ENCODE measurements around the gene HOMER3. TPM values are rescaled to one million over a fixed set of nuclear protein-coding genes. Genes with fewer than 3 reads are reported as not detected.
"Not testable (repeated sequence)": the region's sequence is repeated elsewhere in the genome, so short reads cannot be mapped to it uniquely, and the experiment has no call there.

HOMER3 gene
- total RNA-seq, 2 experiments from 2014 or later: not detected

- intact Hi-C loops (cut with micrococcal nuclease): no loop called here
- H3K4me1 Mint-ChIP-seq (ENCODE audit: low read depth): no peaks in the 10 kb centered on the region
- no peak for DNase-seq
- CTCF ChIA-PET: no interaction called here
- no peak overlapping the region for H3K4me3 Mint-ChIP-seq
- no peaks in the 10 kb centered on the region for H3K9me3 Mint-ChIP-seq
- H3K27me3 Mint-ChIP-seq (ENCODE audit: low read depth): no peaks in the 10 kb centered on the region
- H3K36me3 Mint-ChIP-seq (ENCODE audit: low read depth): peaks cover 10% of the 10 kb centered on the region
- no peak overlapping the region for H3K27ac Mint-ChIP-seq
Observed at GRCh38 chr19:18903156-18904037, 37.6 kb downstream of the HOMER3 start.

GRCh38 chr19:18902519-18902918, 38.5 kb downstream of the HOMER3 start:
- peaks cover 10% of the 10 kb centered on the region for H3K36me3 Mint-ChIP-seq (ENCODE audit: low read depth)
- intact Hi-C loops (cut with micrococcal nuclease); CTCF ChIA-PET; H3K4me1 Mint-ChIP-seq (ENCODE audit: low read depth); H3K27ac Mint-ChIP-seq; H3K9me3 Mint-ChIP-seq; H3K27me3 Mint-ChIP-seq (ENCODE audit: low read depth); DNase-seq; H3K4me3 Mint-ChIP-seq: not testable (repeated sequence)

GRCh38 chr19:18901491-18901890, 39.5 kb downstream of the HOMER3 start:
- Mint-ChIP-seq H3K27ac (no peak overlapping the region), H3K36me3 (ENCODE audit: low read depth) (peaks cover 11% of the 10 kb centered on the region), H3K27me3 (ENCODE audit: low read depth) (peaks cover 9% of the 10 kb centered on the region), H3K9me3 (no peaks in the 10 kb centered on the region), H3K4me1 (ENCODE audit: low read depth) (peaks cover under 1% of the 10 kb centered on the region), H3K4me3 (no peak overlapping the region)
- DNase-seq: no peak
- intact Hi-C loops (cut with micrococcal nuclease): no loop called here
- CTCF ChIA-PET: no interaction called here

GRCh38 chr19:18900700-18901481, 40.1 kb downstream of the HOMER3 start:
- Mint-ChIP-seq H3K27ac (no peak overlapping the region), H3K27me3 (ENCODE audit: low read depth) (peaks cover 11% of the 10 kb centered on the region), H3K36me3 (ENCODE audit: low read depth) (peaks cover 10% of the 10 kb centered on the region), H3K4me1 (ENCODE audit: low read depth) (peaks cover 2% of the 10 kb centered on the region), H3K9me3 (no peaks in the 10 kb centered on the region), H3K4me3 (no peak overlapping the region)
- DNase-seq: no peak
- CTCF ChIA-PET: no interaction called here
- intact Hi-C loops (cut with micrococcal nuclease): no loop called here

- intact Hi-C loops (cut with micrococcal nuclease): no loop called here
- CTCF ChIA-PET: no interaction called here
- Mint-ChIP-seq H3K4me1 (ENCODE audit: low read depth) (peaks cover 5% of the 10 kb centered on the region), H3K36me3 (ENCODE audit: low read depth) (peaks cover 10% of the 10 kb centered on the region), H3K27ac (no peak overlapping the region), H3K9me3 (no peaks in the 10 kb centered on the region), H3K4me3 (no peak overlapping the region), H3K27me3 (ENCODE audit: low read depth) (peaks cover 16% of the 10 kb centered on the region)
- DNase-seq: no peak
Observed at GRCh38 chr19:18899624-18900560, 41.1 kb downstream of the HOMER3 start.

- Mint-ChIP-seq H3K27ac (no peak overlapping the region), H3K4me1 (ENCODE audit: low read depth) (peaks cover 5% of the 10 kb centered on the region), H3K36me3 (ENCODE audit: low read depth) (peaks cover 10% of the 10 kb centered on the region), H3K4me3 (no peak overlapping the region), H3K27me3 (ENCODE audit: low read depth) (peaks cover 22% of the 10 kb centered on the region), H3K9me3 (no peaks in the 10 kb centered on the region)
- no peak for DNase-seq
- CTCF ChIA-PET: interaction anchor here (0.6 kb wide), 1 partner anchor 104 kb away, joined by 3 read pairs; no protein-coding TSS in a partner anchor
- intact Hi-C loops (cut with micrococcal nuclease): no loop called here
Observed at GRCh38 chr19:18898607-18899408, 42.2 kb downstream of the HOMER3 start.

GRCh38 chr19:18898081-18898606, 42.9 kb downstream of the HOMER3 start:
- no peak overlapping the region for H3K4me3 Mint-ChIP-seq
- no peaks in the 10 kb centered on the region for H3K9me3 Mint-ChIP-seq
- H3K27ac Mint-ChIP-seq: no peak overlapping the region
- peaks cover 5% of the 10 kb centered on the region for H3K4me1 Mint-ChIP-seq (ENCODE audit: low read depth)
- CTCF ChIA-PET: no interaction called here
- DNase-seq: no peak
- peaks cover 25% of the 10 kb centered on the region for H3K27me3 Mint-ChIP-seq (ENCODE audit: low read depth)
- peaks cover 10% of the 10 kb centered on the region for H3K36me3 Mint-ChIP-seq (ENCODE audit: low read depth)
- intact Hi-C loops (cut with micrococcal nuclease): no loop called here

GRCh38 chr19:18897094-18898029, 43.7 kb downstream of the HOMER3 start:
- Mint-ChIP-seq H3K36me3 (ENCODE audit: low read depth) (peaks cover 10% of the 10 kb centered on the region), H3K4me1 (ENCODE audit: low read depth) (peaks cover 5% of the 10 kb centered on the region), H3K27ac (no peak overlapping the region), H3K4me3 (no peak overlapping the region), H3K9me3 (no peaks in the 10 kb centered on the region), H3K27me3 (ENCODE audit: low read depth) (peaks cover 25% of the 10 kb centered on the region)
- DNase-seq: no peak
- intact Hi-C loops (cut with micrococcal nuclease): no loop called here
- CTCF ChIA-PET: interaction anchor here (0.6 kb wide), 1 partner anchor 256 kb away, joined by 3 read pairs; no protein-coding TSS in a partner anchor

- CTCF ChIA-PET: no interaction called here
Observed at GRCh38 chr19:18896421-18896841, 44.6 kb downstream of the HOMER3 start.

GRCh38 chr19:18895824-18896341, 45.1 kb downstream of the HOMER3 start, which contains the start of gene CERS1:
CERS1 (minus strand) TSS chr19:18896158; CDS start chr19:18896072, 86 bp downstream.
- CTCF ChIA-PET: no interaction called here
- DNase-seq: no peak
- Mint-ChIP-seq H3K4me1 (ENCODE audit: low read depth) (peaks cover 5% of the 10 kb centered on the region), H3K27ac (no peak within 1 kb of the TSS), H3K4me3 (peak within 1 kb of the TSS; percentile 39), H3K27me3 (ENCODE audit: low read depth) (peaks cover 25% of the 10 kb centered on the region), H3K36me3 (ENCODE audit: low read depth) (peaks cover 6% of the 10 kb centered on the region), H3K9me3 (no peaks in the 10 kb centered on the region)
- intact Hi-C loops (cut with micrococcal nuclease): no loop called here

More at GRCh38 chr19:18896421-18896841, 44.6 kb downstream of the HOMER3 start:
- intact Hi-C loops (cut with micrococcal nuclease): no loop called here
- Mint-ChIP-seq H3K36me3 (ENCODE audit: low read depth) (peaks cover 6% of the 10 kb centered on the region), H3K27ac (no peak overlapping the region), H3K27me3 (ENCODE audit: low read depth) (peaks cover 25% of the 10 kb centered on the region), H3K4me3 (peak overlapping the region; percentile 39), H3K9me3 (no peaks in the 10 kb centered on the region), H3K4me1 (ENCODE audit: low read depth) (peaks cover 5% of the 10 kb centered on the region)
- no peak for DNase-seq
